ENCODE data around the gene MCM6.

DNA sequence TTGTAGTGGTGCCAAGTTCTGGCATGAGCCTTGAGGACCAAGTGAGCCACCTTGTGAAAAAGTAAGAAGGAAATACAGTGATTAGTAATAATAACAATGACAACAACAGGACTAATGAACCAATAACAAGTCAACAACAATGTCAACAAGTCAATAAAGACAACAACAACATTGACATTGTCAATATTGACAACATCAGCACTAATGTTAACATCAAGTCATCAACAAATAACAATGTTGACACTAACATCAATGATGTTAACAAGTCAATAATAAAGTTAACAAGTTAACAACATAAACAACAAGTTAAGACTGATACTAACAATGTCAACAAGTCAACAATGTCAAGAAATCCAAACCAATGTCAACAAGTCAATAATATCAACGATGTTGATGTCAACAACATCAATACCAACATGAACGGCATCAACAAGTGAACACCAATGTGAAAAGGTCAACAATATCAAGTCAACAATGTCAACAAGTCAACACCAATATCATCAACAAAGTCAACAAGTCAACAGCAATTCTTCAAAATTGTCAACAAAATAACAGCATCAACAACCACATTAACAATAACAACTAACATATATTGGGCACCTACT, 63.2 kb downstream of the MCM6 start:
- TF ChIP-seq EZH2 (IDR thresholded peaks at IDR 0.05; ENCODE audit: insufficient read depth, poor library complexity, severe bottlenecking) (no peak), EZH2phosphoT487 (IDR thresholded peaks at IDR 0.05; ENCODE audit: insufficient read depth, low read depth) (no peak)
